SU-DHL-6 (cell line): ENCODE measurements around the gene HNRNPLL.

ENCODE experiments used
- H2AFZ ChIP-seq: fragments of 200-600 bp; sonication (generic); 2 replicates; pipeline ENCODE4 v1.6.1; 2014; ENCODE audit warnings: low read depth, mild to moderate bottlenecking, moderate library complexity, mixed read lengths, antibody characterized with exemption, low read length; ENCODE audit not compliant: severe bottlenecking
- H3F3A ChIP-seq: fragments of 200-600 bp; shearing (Covaris generic); 2 replicates; pipeline ENCODE4 v1.6.0; 2016; ENCODE audit warnings: antibody characterized with exemption, mild to moderate bottlenecking; ENCODE audit not compliant: insufficient read depth
- H3K27ac ChIP-seq: fragments of 200-600 bp; sonication (generic); 2 replicates; pipeline ENCODE4 v1.5.1; 2016; ENCODE audit warnings: low read depth, mild to moderate bottlenecking, low read length, moderate library complexity, mixed read lengths
- H3K27me3 ChIP-seq: fragments of 200-600 bp; sonication (generic), shearing (Covaris generic); 2 replicates; pipeline ENCODE4 v1.6.0; 2014; ENCODE audit warnings: mild to moderate bottlenecking, low read length
- H3K36me3 ChIP-seq: fragments of 200-600 bp; sonication (generic); 2 replicates; pipeline ENCODE4 v1.6.1; 2014; ENCODE audit warnings: mild to moderate bottlenecking, low read length, mixed read lengths
- H3K4me2 ChIP-seq: fragments of 300-600, 200-600 bp; shearing (Covaris generic), sonication (generic); 2 replicates; pipeline ENCODE4 v1.6.0; 2014; ENCODE audit warnings: low read length, low read depth, mild to moderate bottlenecking; ENCODE audit not compliant: poor library complexity, severe bottlenecking
- H3K4me3 ChIP-seq: fragments of 200-600 bp; sonication (generic); 2 replicates; pipeline ENCODE4 v1.5.1; 2014; ENCODE audit warnings: antibody characterized with exemption, low read length, mild to moderate bottlenecking, mixed read lengths; ENCODE audit not compliant: insufficient read depth, poor library complexity, severe bottlenecking
- H3K79me2 ChIP-seq: fragments of 200-600 bp; sonication (generic); 2 replicates; pipeline ENCODE4 v1.6.1; 2014; ENCODE audit warnings: mild to moderate bottlenecking, low read length, moderate library complexity; ENCODE audit not compliant: insufficient read depth
- H3K9ac ChIP-seq: fragments of 200-600 bp; sonication (generic); 2 replicates; pipeline ENCODE4 v1.7.0; 2014; ENCODE audit warnings: mild to moderate bottlenecking, low read length
- H3K9me2 ChIP-seq: fragments of 200-600 bp; sonication (generic); replicated peaks from 2 replicates; pipeline ENCODE4 v1.6.1; 2014; ENCODE audit warnings: low read length; ENCODE audit not compliant: insufficient read depth
- H3K9me3 ChIP-seq: fragments of 200-600 bp; sonication (generic); 2 replicates; pipeline ENCODE4 v1.6.1; 2014; ENCODE audit warnings: low read length, mixed read lengths; ENCODE audit not compliant: insufficient read depth
- H4K20me1 ChIP-seq: fragments of 200-600 bp; sonication (generic); 2 replicates; pipeline ENCODE4 v1.6.1; 2014; ENCODE audit warnings: low read depth, mild to moderate bottlenecking, antibody characterized with exemption, low read length, moderate library complexity, mixed read lengths
- CTCF ChIP-seq: fragments of 200-600 bp; sonication (generic); IDR thresholded peaks from one replicate; pipeline ENCODE4 v1.5.1; 2017; ENCODE audit warnings: antibody characterized with exemption, mild to moderate bottlenecking, low read length, moderate library complexity; ENCODE audit not compliant: insufficient read depth, poor library complexity, severe bottlenecking
- EZH2phosphoT487 ChIP-seq: fragments of 200-600 bp; sonication (generic), shearing (Covaris generic); conservative IDR thresholded peaks from 2 replicates; pipeline ENCODE4 v1.6.1; 2018; ENCODE audit warnings: mild to moderate bottlenecking, antibody characterized with exemption, low read length, moderate library complexity, mixed read lengths

HNRNPLL gene

GRCh38 chr2:38600921-38601455 lies 1.7 kb downstream of the HNRNPLL start:
- H3K27ac ChIP-seq: no peak overlapping the region
- no peaks in the 10 kb centered on the region for H3K27me3 ChIP-seq
- H3K4me2 ChIP-seq: peak overlapping the region; percentile 88
- no peaks in the 10 kb centered on the region for H3K9me2 ChIP-seq
- H3K9me3 ChIP-seq: no peaks in the 10 kb centered on the region
- no peaks in the 10 kb centered on the region for H3K36me3 ChIP-seq
- H4K20me1 ChIP-seq: no peaks in the 10 kb centered on the region
- no peak for TF ChIP-seq EZH2phosphoT487
- TF ChIP-seq CTCF: no peak
- H3K9ac ChIP-seq: no peak overlapping the region
- H3K4me3 ChIP-seq: no peak overlapping the region
- peaks cover 12% of the 10 kb centered on the region for H3F3A ChIP-seq
- no peaks in the 10 kb centered on the region for H3K79me2 ChIP-seq
- H2AFZ ChIP-seq: no peak overlapping the region

- Histone ChIP-seq H3K36me3 (no peaks in the 10 kb centered on the region), H3K27me3 (no peaks in the 10 kb centered on the region), H3K9ac (no peak overlapping the region), H3K4me3 (no peak overlapping the region), H3K27ac (no peak overlapping the region), H3K4me2 (no peak overlapping the region), H3K9me2 (no peaks in the 10 kb centered on the region), H2AFZ (no peak overlapping the region), H3F3A (peaks cover 12% of the 10 kb centered on the region), H3K79me2 (no peaks in the 10 kb centered on the region), H4K20me1 (no peaks in the 10 kb centered on the region), H3K9me3 (no peaks in the 10 kb centered on the region)
- TF ChIP-seq EZH2phosphoT487: no peak
- no peak for TF ChIP-seq CTCF
Observed at GRCh38 chr2:38600242-38600891, 2.4 kb downstream of the HNRNPLL start.

- Histone ChIP-seq H3K4me3 (no peak overlapping the region), H3F3A (peaks cover 12% of the 10 kb centered on the region), H3K9me3 (no peaks in the 10 kb centered on the region), H2AFZ (no peak overlapping the region), H3K9me2 (no peaks in the 10 kb centered on the region), H3K9ac (no peak overlapping the region), H4K20me1 (no peaks in the 10 kb centered on the region), H3K79me2 (no peaks in the 10 kb centered on the region), H3K27ac (no peak overlapping the region), H3K4me2 (no peak overlapping the region), H3K27me3 (no peaks in the 10 kb centered on the region), H3K36me3 (no peaks in the 10 kb centered on the region)
- no peak for TF ChIP-seq EZH2phosphoT487
- no peak for TF ChIP-seq CTCF
Observed at GRCh38 chr2:38599706-38600105, 3.0 kb downstream of the HNRNPLL start.
